ENCODE results near the gene MBOAT1.
"Not testable (repeated sequence)": the region's sequence is repeated elsewhere in the genome, so short reads cannot be mapped to it uniquely, and the experiment has no call there.

MBOAT1 gene

GRCh38 chr6:20202699-20203302, 9.5 kb downstream of the MBOAT1 start:
- DNase-seq (ENCODE audit: low spot score): no peak

GRCh38 chr6:20202324-20202658, 10.0 kb downstream of the MBOAT1 start:
- no peak for DNase-seq (ENCODE audit: low spot score)

DNA sequence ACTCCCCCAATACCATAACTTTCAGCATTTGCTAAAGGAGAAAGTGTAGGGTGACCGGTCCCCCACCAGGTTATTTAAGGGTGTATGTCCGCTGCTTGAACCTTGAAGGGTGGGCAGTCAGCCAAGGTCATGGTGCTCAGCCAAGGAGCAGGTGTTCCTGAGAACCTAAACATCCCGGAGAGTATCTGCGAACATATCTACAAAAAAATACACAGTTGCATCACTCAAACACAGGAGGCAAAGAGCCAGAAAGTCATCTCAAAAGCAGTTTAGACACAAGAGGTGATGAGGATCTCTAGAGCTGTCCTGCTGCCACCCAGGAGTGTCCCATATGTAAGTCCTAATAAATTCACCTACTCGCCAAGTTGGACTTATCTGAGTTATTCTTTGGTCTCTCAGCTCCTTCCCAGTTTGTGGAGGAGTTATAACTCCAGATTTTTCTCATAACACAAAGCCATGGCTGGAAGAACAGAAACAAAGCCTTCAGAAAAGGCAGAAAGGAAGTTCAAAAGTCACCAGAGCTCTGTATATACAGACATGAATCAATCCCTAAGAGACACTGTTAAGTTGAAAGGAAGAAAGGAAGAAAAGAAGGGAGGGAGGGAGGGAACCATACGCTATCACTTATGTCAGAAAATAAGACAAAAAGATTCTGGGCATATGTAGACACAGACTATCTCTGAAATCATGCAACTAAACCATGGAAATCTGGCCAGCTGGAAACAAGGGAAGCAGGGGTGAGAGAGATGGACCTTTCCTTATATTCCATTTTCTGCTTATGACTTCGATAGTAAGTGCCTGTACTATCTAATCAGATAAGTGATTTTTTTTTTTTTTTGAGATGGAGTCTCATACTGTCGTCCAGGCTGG, 11.3 kb downstream of the MBOAT1 start:
- DNase-seq (ENCODE audit: low spot score): no peak

DNA sequence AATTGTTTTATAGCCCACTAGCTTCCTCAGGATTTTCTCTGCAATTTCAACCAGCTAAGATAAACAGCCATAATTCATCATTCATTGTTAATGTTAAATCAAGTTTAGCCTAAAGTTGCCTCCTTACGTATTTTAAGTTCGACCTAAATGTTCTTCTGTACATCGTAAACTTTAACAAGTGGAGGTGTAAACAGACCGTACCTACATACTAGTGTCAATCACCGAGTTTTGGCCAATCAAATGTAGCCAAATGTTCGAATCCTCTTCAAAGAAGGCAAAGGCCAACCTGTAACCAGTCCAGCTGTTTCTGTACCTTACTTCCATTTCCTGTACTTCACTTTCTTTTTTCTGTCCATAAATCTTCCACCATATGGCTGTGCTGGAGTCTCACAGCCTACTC, 13.5 kb downstream of the MBOAT1 start:
- DNase-seq (ENCODE audit: low spot score): no peak

- DNase-seq (ENCODE audit: low spot score): no peak
These were observed 14.0 kb downstream of the MBOAT1 start for GRCh38 chr6:20198156-20198774.

GRCh38 chr6:20197251-20197650, 15.0 kb downstream of the MBOAT1 start:
- DNase-seq (ENCODE audit: low spot score): no peak

DNA sequence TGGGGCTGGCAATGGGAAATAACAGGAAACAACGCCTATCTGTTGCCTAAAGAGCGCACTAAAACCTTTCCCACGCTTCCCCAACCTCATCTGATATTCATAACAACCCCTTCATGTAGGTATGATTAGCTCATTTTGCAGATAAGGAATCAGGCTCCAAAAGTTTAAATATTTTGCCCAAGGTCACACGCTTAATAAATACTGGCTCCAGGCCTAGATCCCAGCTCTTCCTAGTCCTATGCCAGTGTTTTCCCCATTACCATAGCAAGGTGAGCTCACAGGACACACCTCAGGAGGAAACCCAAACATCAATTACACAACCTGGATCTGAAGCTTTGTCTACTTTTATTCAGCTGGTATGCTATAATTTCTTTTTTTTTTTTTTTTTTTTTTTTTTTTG, 19.6 kb downstream of the MBOAT1 start:
- no peak for DNase-seq (ENCODE audit: low spot score)

DNA sequence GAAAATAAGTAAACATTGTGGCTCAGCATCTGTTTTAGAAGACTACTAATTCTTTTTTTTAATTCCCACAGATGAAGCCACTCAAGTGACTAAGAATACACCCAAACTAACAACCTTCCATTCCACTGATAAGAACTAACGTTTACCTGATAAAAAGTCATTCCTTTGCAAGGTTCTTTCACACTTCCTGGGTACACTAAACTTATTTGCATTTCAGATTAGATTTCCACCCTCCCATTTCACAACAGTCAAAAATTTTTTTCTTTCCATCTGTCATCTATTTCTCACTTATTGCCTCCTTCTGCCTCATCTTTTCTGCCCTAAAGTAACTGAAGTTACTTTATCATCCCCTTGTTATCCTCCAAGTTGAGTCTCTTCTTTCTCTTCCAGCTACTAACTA, 20.3 kb downstream of the MBOAT1 start:
- DNase-seq (ENCODE audit: low spot score): no peak

GRCh38 chr6:20188630-20189075, 23.6 kb downstream of the MBOAT1 start:
- DNase-seq (ENCODE audit: low spot score): no peak

- DNase-seq (ENCODE audit: low spot score): no peak
These were observed 25.3 kb downstream of the MBOAT1 start for GRCh38 chr6:20186981-20187380.

DNA sequence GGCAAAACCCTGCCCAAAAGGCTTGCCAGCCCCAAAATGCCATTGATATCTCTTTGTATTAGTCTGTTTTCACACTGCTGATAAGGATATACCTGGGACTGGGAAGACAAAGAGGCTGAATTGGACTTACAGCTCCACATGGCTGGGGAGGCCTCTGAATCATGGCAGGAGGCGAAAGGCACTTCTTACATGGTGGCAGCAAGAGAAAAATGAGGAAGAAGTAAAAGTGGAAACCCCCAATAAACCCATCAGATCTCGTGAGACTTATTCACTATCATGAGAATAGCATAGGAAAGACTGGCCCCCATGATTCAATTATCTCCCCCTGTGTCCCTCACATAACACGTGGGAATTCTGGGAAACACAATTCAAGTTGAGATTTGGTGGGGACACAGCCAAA, 28.6 kb downstream of the MBOAT1 start:
- no peak for DNase-seq (ENCODE audit: low spot score)

DNA sequence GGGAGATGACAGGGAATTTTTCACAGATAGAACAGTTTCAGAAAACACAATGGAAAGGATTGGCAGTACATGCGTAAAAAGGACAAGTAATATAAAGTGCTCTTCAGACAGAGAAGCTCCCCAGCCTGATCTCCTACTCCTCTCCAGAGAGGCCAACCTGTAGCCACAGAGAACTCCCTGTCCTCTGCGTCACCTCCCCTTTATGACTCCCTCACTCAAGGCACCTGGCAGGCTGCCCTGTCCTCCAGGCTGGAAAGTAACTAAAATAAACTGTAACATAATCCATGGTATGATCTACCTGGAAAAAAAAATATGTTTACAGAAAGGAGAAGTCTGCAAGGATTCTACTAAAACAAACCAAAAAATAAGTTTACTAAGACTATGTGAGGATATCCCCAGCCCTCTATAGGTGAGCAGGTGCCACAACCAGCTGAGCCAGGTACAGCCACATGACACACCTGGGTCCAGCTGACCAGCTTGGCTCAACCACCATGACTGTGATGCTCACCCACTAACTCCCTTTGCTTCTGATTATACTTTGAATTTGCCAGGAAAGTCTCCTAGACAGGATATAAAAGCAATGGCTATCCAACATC, 29.2 kb downstream of the MBOAT1 start:
- DNase-seq (ENCODE audit: low spot score): no peak

DNA sequence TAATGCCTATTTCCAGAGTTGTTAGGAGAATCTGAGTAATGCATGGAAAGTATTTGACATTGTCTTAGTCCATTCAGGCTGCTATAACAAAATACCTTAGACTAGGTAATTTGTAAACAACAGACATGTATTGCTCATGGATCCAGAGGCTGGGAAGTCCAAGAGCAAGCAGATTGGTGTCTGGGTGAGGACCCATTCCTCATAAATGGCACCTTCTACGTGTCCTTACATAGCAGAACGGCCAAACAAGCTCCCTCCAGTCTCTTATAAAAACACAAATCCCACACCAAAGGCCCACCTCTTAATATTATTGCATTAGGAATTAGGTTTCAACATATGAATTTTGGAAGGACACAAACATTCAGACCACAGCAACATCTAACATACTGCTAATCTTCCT, 30.2 kb downstream of the MBOAT1 start:
- no peak for DNase-seq (ENCODE audit: low spot score)

DNA sequence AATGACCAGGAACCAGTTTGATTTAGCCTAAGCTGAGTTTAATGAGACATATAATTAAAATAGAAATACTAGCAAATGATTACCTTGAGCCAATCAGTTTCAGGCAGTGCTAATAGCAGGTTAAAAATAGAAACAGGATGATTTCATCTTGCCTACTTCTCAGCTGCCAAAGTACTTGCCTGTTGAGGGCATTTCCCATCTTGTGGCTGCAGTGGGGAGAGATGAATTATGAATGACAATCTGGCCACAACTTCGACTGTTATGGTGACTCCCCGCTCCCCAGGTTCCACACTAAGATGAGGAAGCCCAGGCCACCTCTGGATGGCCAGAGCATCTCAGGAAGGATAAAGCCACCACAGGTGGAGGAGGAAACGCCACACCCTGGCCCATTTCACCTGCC, 31.3 kb downstream of the MBOAT1 start:
- no peak for DNase-seq (ENCODE audit: low spot score)

GRCh38 chr6:20179287-20180045, 32.8 kb downstream of the MBOAT1 start:
- not testable (repeated sequence) for DNase-seq (ENCODE audit: low spot score)

DNA sequence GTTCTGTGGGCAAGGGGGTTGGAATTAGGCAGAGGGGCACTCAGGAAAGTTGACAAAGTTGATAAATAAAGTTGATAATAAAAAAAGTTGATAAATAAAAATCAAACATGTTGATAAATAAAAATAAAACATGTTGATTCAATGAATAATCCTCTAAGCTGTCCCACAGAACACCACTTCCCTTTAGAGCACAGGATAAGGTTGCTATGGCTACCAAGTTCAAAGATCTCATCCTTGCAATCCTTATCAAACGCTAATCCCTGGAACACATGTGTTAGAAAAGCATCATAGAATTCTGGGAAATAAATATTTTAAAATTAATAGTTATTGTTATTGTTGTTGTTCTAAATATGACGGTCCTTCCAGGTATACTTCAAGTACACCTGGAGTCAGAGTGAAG, 33.9 kb downstream of the MBOAT1 start:
- no peak for DNase-seq (ENCODE audit: low spot score)

- DNase-seq (ENCODE audit: low spot score): no peak
These were observed 36.4 kb downstream of the MBOAT1 start for GRCh38 chr6:20175810-20176410.

- DNase-seq (ENCODE audit: low spot score): no peak
These were observed 38.2 kb downstream of the MBOAT1 start for GRCh38 chr6:20173833-20174792.

GRCh38 chr6:20172842-20173456, 39.3 kb downstream of the MBOAT1 start:
- DNase-seq (ENCODE audit: low spot score): no peak

All from putamen (tissue), 1 donor.